ENCODE data around the gene STOX2.

DNA sequence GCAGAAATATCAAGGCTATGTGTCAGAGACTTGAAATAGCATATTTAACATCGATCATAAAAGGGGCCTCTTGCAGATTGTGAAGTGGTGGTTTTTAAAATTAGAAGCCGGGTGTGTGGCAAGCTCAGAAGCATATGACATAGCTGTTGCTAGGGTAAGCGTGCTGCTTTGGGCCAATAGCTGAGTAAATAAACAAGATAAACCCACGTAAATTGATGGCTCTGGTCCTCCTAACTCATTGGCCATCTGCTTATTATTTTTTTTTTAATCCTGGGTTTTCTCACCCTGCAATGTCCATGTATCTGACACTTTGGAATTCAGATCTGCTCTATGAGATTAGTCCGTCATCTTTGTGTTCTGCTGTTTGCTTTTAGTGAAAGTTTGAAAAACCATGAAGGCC lies 32.6 kb upstream of the STOX2 start:
- TF ChIP-seq POLR2AphosphoS5 (IDR thresholded peaks at IDR 0.05; ENCODE audit: low read depth, low read length) (no peak), SIN3A (IDR thresholded peaks at IDR 0.05; ENCODE audit: borderline replicate concordance, insufficient read depth, low read length) (no peak), TAF1 (IDR thresholded peaks at IDR 0.05; ENCODE audit: borderline replicate concordance, insufficient read depth, low read length) (no peak)
